IMR-90 (cell line): Measurements from ENCODE around the gene ZNF827. TPM values are rescaled to one million over a fixed set of nuclear protein-coding genes. Genes with fewer than 3 reads are reported as not detected.

Experiments
- ATAC-seq: fragments of 200-7000 bp; cut with Tn5 transposase; 2 replicates; pipeline ENCODE4 v1.9.1; 2020; ENCODE audit warnings: low read depth, mild to moderate bottlenecking, moderate library complexity
- BruUV-seq: library from RNA; stranded (reverse); fragments of 400-500 nt; replicated peaks from 2 replicates; lab custom pipeline; 2021; lab: Mats Ljungman, UMichigan
- CTCF ChIA-PET: fragments of 300-600 bp; formaldehyde crosslinking; extraction: SDS; loops from one replicate; lab custom pipeline; 2021; ENCODE audit warnings: antibody characterized with exemption; lab: Yijun Ruan, JAX
- POLR2A ChIA-PET: fragments of 300-600 bp; sonication (Branson Sonifier 250); formaldehyde crosslinking; loops from one replicate; lab custom pipeline; 2022; ENCODE audit warnings: antibody characterized with exemption; ENCODE audit not compliant: unreplicated experiment; lab: Charles Lee
- DNase-seq: peaks from one replicate; pipeline ENCODE4 v3.0.0; 2013
- H2AFZ ChIP-seq: replicated peaks from 2 replicates; pipeline ENCODE3; 2013; ENCODE audit warnings: low read length, mild to moderate bottlenecking; ENCODE audit not compliant: poor library complexity
- H2AK5ac ChIP-seq: 2 replicates; pipeline ENCODE4 v1.6.1; 2013; ENCODE audit warnings: low read depth, low read length, inconsistent platforms
- H2AK9ac ChIP-seq: replicated peaks from 2 replicates; pipeline ENCODE3; 2013; ENCODE audit warnings: mild to moderate bottlenecking, low read depth, low read length, moderate library complexity; ENCODE audit not compliant: poor library complexity
- H2BK120ac ChIP-seq: 2 replicates; pipeline ENCODE4 v1.6.1; 2013; ENCODE audit warnings: low read depth, low read length, inconsistent platforms
- H2BK15ac ChIP-seq: 3 replicates; pipeline ENCODE4 v1.6.1; 2013; ENCODE audit warnings: low read depth, low read length, inconsistent platforms
- H2BK20ac ChIP-seq: 2 replicates; pipeline ENCODE4 v1.6.1; 2013; ENCODE audit warnings: low read depth, mild to moderate bottlenecking, inconsistent platforms, low read length, moderate library complexity
- H2BK5ac ChIP-seq: 2 replicates; pipeline ENCODE4 v1.6.1; 2013; ENCODE audit warnings: mild to moderate bottlenecking, low read depth, low read length, inconsistent platforms; ENCODE audit not compliant: poor library complexity, severe bottlenecking
- H3K14ac ChIP-seq: replicated peaks from 2 replicates; pipeline ENCODE4 v1.6.1; 2013; ENCODE audit warnings: low read depth, low read length, inconsistent platforms
- H3K18ac ChIP-seq: 2 replicates; pipeline ENCODE4 v1.6.1; 2013; ENCODE audit warnings: low read depth, low read length, control low read depth
- H3K23ac ChIP-seq: 2 replicates; pipeline ENCODE4 v1.6.1; 2013; ENCODE audit warnings: low read depth, low read length, inconsistent platforms
- H3K27ac ChIP-seq: 2 replicates; pipeline ENCODE4 v1.5.1; 2013; ENCODE audit warnings: mild to moderate bottlenecking, control low read depth, low read length; ENCODE audit not compliant: insufficient read depth
- H3K27me3 ChIP-seq: 2 replicates; pipeline ENCODE4 v1.6.1; 2013; ENCODE audit warnings: low read length; ENCODE audit not compliant: control insufficient read depth, insufficient read depth
- H3K36me3 ChIP-seq: 2 replicates; pipeline ENCODE4 v1.6.1; 2013; ENCODE audit warnings: low read length, mixed read lengths; ENCODE audit not compliant: control insufficient read depth, insufficient read depth
- H3K4ac ChIP-seq: 2 replicates; pipeline ENCODE4 v1.6.1; 2013; ENCODE audit warnings: low read depth, low read length, inconsistent platforms
- H3K4me1 ChIP-seq: 2 replicates; pipeline ENCODE4 v1.6.1; 2013; ENCODE audit warnings: low read length, mixed read lengths; ENCODE audit not compliant: control insufficient read depth, insufficient read depth
- H3K4me2 ChIP-seq: 2 replicates; pipeline ENCODE4 v1.6.1; 2013; ENCODE audit warnings: low read depth, mild to moderate bottlenecking, control low read depth, low read length, moderate library complexity
- H3K4me3 ChIP-seq: 2 replicates; pipeline ENCODE4 v1.5.1; 2013; ENCODE audit warnings: low read depth, mild to moderate bottlenecking, control low read depth, low read length, moderate library complexity; ENCODE audit not compliant: insufficient read depth
- H3K56ac ChIP-seq: 2 replicates; pipeline ENCODE4 v1.6.1; 2013; ENCODE audit warnings: low read length, inconsistent platforms; ENCODE audit not compliant: insufficient read depth; ENCODE audit errors: extremely low read depth
- H3K79me1 ChIP-seq, 2 experiments: 2 replicates each; pipeline ENCODE4 v1.6.1; 2013; ENCODE audit warnings: low read length in 2 of 2, inconsistent platforms in 1 of 2, low read depth in 1 of 2
- H3K9ac ChIP-seq: 2 replicates; pipeline ENCODE4 v1.6.1; 2013; ENCODE audit warnings: low read depth, low read length, control low read depth
- H3K9me1 ChIP-seq: 2 replicates; pipeline ENCODE4 v1.6.1; 2013; ENCODE audit warnings: low read length, inconsistent platforms; ENCODE audit not compliant: insufficient read depth
- H3K9me3 ChIP-seq: 2 replicates; pipeline ENCODE4 v1.6.1; 2013; ENCODE audit warnings: low read length; ENCODE audit not compliant: control insufficient read depth, insufficient read depth
- H4K20me1 ChIP-seq: 2 replicates; pipeline ENCODE4 v1.6.1; 2013; ENCODE audit warnings: low read length, inconsistent platforms; ENCODE audit not compliant: insufficient read depth
- H4K5ac ChIP-seq: 2 replicates; pipeline ENCODE4 v1.6.1; 2013; ENCODE audit warnings: mild to moderate bottlenecking, low read depth, low read length, control low read depth
- H4K8ac ChIP-seq, 2 experiments: 2 replicates each; pipeline ENCODE4 v1.6.1; 2013; ENCODE audit warnings: low read depth in 2 of 2, low read length in 2 of 2, control low read depth in 1 of 2, inconsistent platforms in 1 of 2
- H4K91ac ChIP-seq: 2 replicates; pipeline ENCODE4 v1.6.1; 2013; ENCODE audit warnings: low read depth, low read length, inconsistent platforms; ENCODE audit not compliant: insufficient read depth
- BHLHE40 ChIP-seq: fragments of 150-350 bp; IDR thresholded peaks from 2 replicates; pipeline ENCODE4 v1.6.1; 2016; ENCODE audit warnings: mild to moderate bottlenecking, low read depth, low read length
- CEBPB ChIP-seq: IDR thresholded peaks from 2 replicates; pipeline ENCODE4 v1.6.1; 2012; ENCODE audit warnings: low read depth, low read length, improper control_type of control experiment
- CHD1 ChIP-seq: IDR thresholded peaks from 2 replicates; pipeline ENCODE4 v1.6.1; 2012; ENCODE audit warnings: low read depth, low read length, improper control_type of control experiment
- MAZ ChIP-seq: IDR thresholded peaks from 2 replicates; pipeline ENCODE4 v1.6.1; 2012; ENCODE audit warnings: low read depth, mild to moderate bottlenecking, low read length, improper control_type of control experiment, moderate library complexity, borderline replicate concordance
- NFE2L2 ChIP-seq: fragments of 150-350 bp; IDR thresholded peaks from 2 replicates; pipeline ENCODE4 v1.6.1; 2016; ENCODE audit warnings: low read depth, mild to moderate bottlenecking, low read length
- RAD21 ChIP-seq: IDR thresholded peaks from 2 replicates; pipeline ENCODE4 v1.6.1; 2012; ENCODE audit warnings: low read length, improper control_type of control experiment
- RFX5 ChIP-seq: IDR thresholded peaks from 2 replicates; pipeline ENCODE4 v1.8.0; 2012; ENCODE audit warnings: low read depth, mild to moderate bottlenecking, low read length, moderate library complexity
- SMC3 ChIP-seq: fragments of 150-350 bp; IDR thresholded peaks from 2 replicates; pipeline ENCODE4 v1.6.1; 2016; ENCODE audit warnings: low read depth, mild to moderate bottlenecking, antibody characterized with exemption, low read length, moderate library complexity
- WGBS, 2 experiments: methylation state at CpG; one replicate each; pipeline versions ENCODE4 v1.1.5 to v1.1.7; 2013; ENCODE audit warnings: missing lambda C conversion rate in 2 of 2; ENCODE audit not compliant: insufficient read length in 1 of 2; ENCODE audit errors: extremely low coverage in 2 of 2; 5-methylcytosine and 5-hydroxymethylcytosine counted together
- dilution Hi-C: fragments of 300-500 bp; cut with HindIII; formaldehyde crosslinking; loops from one replicate; pipeline ENCODE4 v1.14.3; 2018; ENCODE audit warnings: low sequenced_read_pairs; ENCODE audit not compliant: unreplicated experiment
- in situ Hi-C: fragments of 300-500 bp; cut with MboI; formaldehyde crosslinking; loops from 3 replicates; pipeline ENCODE4 v1.14.3; 2019; ENCODE audit warnings: low sequenced_read_pairs, inconsistent platforms, mixed read lengths
- intact Hi-C: fragments of 100-400 bp; cut with micrococcal nuclease; formaldehyde crosslinking; loops from 2 replicates; pipeline ENCODE4 v1.10.0; 2022
- polyA plus RNA-seq, 3 experiments: library from polyadenylated mRNA; depleted of rRNA; stranded (reverse); fragments of >200 nt; gene quantifications; 2 replicates each; pipeline ENCODE4 v1.2.3, GENCODE V29; 2012; ENCODE audit warnings: low replicate concordance in 1 of 3
- total RNA-seq: library from RNA; depleted of rRNA; stranded (reverse); fragments of >200 nt; gene quantifications from 2 replicates; pipeline ENCODE4 v1.2.3, GENCODE V29; 2012
- TF ChIP-seq, protein P1 (sequence below): conservative IDR thresholded peaks from 2 replicates; pipeline ENCODE4 v1.5.1; 2012; ENCODE audit warnings: mild to moderate bottlenecking, low read depth, low read length, improper control_type of control experiment

Gene ZNF827
- total and polyA plus RNA-seq, 2 of the 4 experiments (the other 2 are of a cell fraction): 6.6 to 31.7 TPM

DNA sequence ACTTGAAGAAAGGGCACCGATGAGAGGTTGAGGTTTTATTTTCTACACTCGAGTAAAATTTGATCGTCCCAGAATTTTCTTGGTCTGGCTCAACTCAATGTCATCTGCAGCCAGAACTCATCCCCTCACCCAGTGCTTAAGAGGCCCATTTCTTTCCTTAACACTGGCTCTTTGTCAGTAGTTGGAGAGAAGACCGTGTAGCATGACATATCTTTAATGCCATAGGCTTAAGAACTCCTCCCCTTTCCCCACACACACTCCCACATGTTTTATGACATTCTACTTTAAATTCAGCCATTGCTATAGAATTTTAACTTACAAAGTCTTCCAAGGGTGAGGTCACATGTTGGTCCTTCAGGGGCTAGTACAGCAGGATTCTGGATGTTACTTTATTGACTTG lies 44.2 kb upstream of the ZNF827 start:
- ChIA-PET CTCF (no interaction called here), POLR2A (no interaction called here)
- Histone ChIP-seq H3K9me1 (no peaks in the 10 kb centered on the region), H3K4me2 (no peak overlapping the region), H3K18ac (no peak overlapping the region), H3K4me1 (no peaks in the 10 kb centered on the region), H4K91ac (no peak overlapping the region), H2BK15ac (no peak overlapping the region), H4K5ac (no peak overlapping the region), H3K27ac (no peak overlapping the region), H3K23ac (no peak overlapping the region), H3K14ac (no peak overlapping the region), H2BK5ac (no peak overlapping the region), H3K27me3 (peaks cover 2% of the 10 kb centered on the region), H2AK5ac (no peak overlapping the region), H3K9me3 (no peaks in the 10 kb centered on the region), H2BK20ac (no peak overlapping the region), H3K79me1 (no peaks in the 10 kb centered on the region), H3K56ac (no peak overlapping the region), H3K4me3 (no peak overlapping the region), H2BK120ac (no peak overlapping the region), H3K4ac (no peak overlapping the region), H3K9ac (no peak overlapping the region), H4K20me1 (no peaks in the 10 kb centered on the region), H3K36me3 (no peaks in the 10 kb centered on the region), H2AFZ (no peak overlapping the region), H4K8ac (no peak overlapping the region), H2AK9ac (no peak overlapping the region)
- no TSS peak for BruUV-seq
- dilution Hi-C loops (no loop called here), intact Hi-C loops (no loop called here), in situ Hi-C loops (no loop called here)
- DNase-seq (no peak), ATAC-seq (no peak)
- WGBS, 2 experiments: no CpG with 5 or more reads among the region's 4 CpGs
- TF ChIP-seq NFE2L2 (no peak), CHD1 (no peak), SMC3 (no peak), BHLHE40 (no peak), CEBPB (no peak), RAD21 (no peak), MAZ (no peak), RFX5 (no peak)
- TF ChIP-seq, protein P1, sequence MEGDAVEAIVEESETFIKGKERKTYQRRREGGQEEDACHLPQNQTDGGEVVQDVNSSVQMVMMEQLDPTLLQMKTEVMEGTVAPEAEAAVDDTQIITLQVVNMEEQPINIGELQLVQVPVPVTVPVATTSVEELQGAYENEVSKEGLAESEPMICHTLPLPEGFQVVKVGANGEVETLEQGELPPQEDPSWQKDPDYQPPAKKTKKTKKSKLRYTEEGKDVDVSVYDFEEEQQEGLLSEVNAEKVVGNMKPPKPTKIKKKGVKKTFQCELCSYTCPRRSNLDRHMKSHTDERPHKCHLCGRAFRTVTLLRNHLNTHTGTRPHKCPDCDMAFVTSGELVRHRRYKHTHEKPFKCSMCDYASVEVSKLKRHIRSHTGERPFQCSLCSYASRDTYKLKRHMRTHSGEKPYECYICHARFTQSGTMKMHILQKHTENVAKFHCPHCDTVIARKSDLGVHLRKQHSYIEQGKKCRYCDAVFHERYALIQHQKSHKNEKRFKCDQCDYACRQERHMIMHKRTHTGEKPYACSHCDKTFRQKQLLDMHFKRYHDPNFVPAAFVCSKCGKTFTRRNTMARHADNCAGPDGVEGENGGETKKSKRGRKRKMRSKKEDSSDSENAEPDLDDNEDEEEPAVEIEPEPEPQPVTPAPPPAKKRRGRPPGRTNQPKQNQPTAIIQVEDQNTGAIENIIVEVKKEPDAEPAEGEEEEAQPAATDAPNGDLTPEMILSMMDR: no peak
